Measurements from ENCODE around the gene PPP1R9B.

- no peak for TF ChIP-seq ZNF274 (IDR thresholded peaks at IDR 0.05; ENCODE audit: low read depth, low read length)
- no peak for TF ChIP-seq YY1 (IDR thresholded peaks at IDR 0.05; ENCODE audit: insufficient read depth, insufficient read length)
- TF ChIP-seq SUZ12 (IDR thresholded peaks at IDR 0.05; ENCODE audit: extremely low read depth, insufficient read depth, insufficient read length), result no peak
Observed at GRCh38 chr17:50169121-50169764, 18.8 kb upstream of the PPP1R9B start.

All from NT2/D1 (cell line).